Stimulated activated CD4-positive, alpha-beta T cell treated with anti-CD3 and anti-CD28 coated beads, Interleukin-15, amount 100 ng/mL, for 48 hours (primary cell): ENCODE results near the gene MLLT10.

Source experiments
- DNase-seq, 2 donors: peaks; one replicate each; pipeline ENCODE4 v3.0.0-alpha.2; 2020; ENCODE audit warnings: low read depth in 2 of 2

Gene MLLT10

DNA sequence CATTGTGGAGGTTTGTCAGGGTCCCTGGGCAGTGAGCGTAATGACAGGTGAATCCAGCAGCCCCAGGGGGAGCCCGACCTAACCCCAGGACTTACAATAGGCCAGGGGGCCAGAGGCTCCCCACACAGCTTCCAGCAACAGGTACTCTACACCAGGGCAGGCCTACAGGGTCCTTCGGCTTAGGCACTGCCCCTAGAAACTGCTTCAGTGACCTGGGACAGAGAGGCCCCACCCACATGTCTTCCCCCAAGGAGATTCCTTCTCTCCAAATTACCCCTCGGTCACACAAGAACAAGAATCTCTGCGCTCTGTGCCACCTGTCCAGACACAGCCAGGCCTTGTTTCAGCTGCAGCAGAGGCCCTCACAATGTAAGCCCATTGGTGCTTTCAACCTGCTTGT is 32.9 kb upstream of the MLLT10 start:
- DNase-seq = no peak

DNA sequence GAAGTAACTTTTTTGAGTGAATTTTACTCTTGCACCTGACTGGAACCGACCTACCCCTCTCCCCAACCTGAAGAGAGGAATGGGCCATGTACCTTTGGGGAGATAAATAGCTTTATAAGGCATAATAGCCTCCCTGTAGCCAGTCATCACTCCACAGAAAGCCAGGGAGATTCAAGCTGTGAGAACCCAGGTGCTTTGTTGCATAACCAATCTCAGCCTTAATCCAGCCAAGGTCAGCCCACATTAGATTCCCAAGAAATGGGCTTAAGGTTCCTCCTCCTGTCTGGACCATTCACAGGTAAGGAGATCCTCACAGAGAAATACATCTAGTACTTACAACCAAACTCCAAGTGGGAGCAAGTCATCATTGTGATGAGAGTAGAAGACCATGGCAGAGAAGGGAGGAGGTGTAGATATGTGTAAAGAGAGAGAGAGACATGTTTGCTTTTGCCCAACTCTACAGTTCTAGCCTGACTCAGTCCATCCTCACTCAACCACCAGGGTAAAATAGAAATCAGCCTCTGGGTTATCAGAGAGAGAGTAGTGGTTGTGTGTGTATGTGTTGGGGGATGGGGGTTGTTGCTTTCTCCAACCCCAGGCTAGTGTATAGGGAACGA is 32.2 kb upstream of the MLLT10 start:
- no peak for DNase-seq

DNA sequence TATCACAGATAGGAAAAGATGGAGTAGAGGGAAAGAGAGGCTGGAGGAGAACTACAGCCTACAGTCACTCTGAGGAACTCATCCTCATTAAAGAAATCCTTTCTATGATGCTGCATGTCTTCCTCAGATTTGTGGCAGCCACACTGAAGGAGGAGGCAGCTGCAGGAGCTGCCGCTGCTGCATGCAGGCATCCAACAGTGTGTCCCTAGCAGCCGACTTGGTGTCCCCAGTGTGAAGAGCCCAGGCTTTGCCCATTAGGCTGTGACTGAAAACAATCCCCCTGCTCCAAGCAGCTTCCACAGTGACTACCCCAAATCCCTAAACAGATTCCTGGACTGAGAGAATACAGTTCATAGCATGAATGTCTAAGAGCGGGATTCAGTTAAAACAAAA is 31.7 kb upstream of the MLLT10 start:
- no peak for DNase-seq

- DNase-seq = no peak
Measured at GRCh38 chr10:21503542-21503941, 30.5 kb upstream of the MLLT10 start.

DNA sequence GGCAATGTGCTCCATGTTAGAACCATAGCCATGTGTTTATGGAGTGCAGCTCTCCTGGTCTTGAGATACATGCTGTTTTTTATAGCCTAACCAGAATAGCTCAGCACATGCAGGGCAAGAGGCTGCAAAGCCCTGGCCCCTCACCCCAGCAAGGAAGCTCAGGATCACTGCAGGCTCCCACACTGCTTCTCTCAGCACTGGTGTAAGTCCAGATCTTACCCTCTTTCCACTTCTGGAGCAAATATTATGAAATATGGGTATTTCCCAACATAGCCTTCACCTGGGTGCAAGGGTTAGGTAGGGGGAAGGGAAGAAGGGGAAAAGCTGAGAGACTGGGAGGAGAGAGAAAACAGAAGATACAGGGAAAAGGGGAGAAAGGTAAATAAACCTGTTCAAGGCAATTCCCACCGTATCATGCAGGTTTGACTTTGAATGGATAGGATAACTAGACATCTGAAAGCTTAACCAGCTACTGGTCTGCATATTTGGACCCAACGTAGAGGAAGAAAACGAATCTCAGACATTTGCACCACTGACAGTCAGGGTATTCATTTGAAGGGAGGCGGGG is 28.2 kb upstream of the MLLT10 start:
- no peak for DNase-seq

GRCh38 chr10:21506351-21506750 is 27.7 kb upstream of the MLLT10 start:
- DNase-seq = no peak

- no peak for DNase-seq
Measured at GRCh38 chr10:21507150-21507549, 26.9 kb upstream of the MLLT10 start.

- DNase-seq = no peak
Measured at GRCh38 chr10:21508706-21509331, 25.2 kb upstream of the MLLT10 start.

- no peak for DNase-seq
Measured at GRCh38 chr10:21509341-21510240, 24.4 kb upstream of the MLLT10 start.

DNA sequence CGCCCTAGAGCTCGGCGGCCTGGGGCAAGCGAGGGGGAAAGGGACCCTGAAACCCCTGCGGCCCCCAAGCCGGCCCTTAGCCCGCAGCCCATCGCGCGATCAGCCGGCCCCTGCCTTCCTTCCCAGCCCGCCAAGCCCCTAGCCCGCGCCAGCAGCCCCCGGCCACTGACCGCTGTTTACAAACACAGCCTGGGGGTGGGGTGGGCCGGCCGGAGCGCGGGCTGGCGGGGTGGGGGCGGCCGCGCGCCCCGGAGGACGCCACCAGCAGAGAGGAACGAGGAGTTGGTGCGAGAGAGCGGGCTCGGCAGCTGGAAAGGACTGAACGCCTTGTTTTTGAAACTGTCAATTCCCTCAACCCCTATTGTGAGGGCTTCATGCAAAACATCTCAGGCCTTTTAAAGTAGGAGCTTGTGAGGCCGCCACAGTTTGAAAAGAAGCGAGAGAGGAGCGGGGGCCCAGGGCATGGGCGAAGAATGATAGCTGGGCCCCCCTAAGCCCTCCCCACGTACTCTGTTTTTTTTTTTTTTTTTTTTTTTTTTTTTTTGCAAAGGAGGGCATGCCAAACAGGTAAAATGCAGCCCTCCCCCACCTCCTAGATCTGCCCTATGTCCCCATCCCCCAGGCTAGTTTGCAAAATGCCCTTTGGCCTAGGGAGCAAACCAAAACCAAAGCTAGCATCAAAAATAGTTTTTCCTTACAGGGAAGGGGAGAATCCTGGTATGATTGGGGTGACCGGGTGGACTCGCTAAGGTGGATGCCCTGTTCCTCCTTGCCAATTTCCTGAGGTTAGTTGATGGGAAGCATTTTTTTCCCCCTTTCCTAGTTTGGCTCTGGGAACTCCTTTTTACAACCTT is 23.6 kb upstream of the MLLT10 start:
- no peak for DNase-seq

- no peak for DNase-seq
Measured at GRCh38 chr10:21511095-21511570, 22.9 kb upstream of the MLLT10 start.

- no peak for DNase-seq
Measured at GRCh38 chr10:21511946-21512572, 22.0 kb upstream of the MLLT10 start.

DNA sequence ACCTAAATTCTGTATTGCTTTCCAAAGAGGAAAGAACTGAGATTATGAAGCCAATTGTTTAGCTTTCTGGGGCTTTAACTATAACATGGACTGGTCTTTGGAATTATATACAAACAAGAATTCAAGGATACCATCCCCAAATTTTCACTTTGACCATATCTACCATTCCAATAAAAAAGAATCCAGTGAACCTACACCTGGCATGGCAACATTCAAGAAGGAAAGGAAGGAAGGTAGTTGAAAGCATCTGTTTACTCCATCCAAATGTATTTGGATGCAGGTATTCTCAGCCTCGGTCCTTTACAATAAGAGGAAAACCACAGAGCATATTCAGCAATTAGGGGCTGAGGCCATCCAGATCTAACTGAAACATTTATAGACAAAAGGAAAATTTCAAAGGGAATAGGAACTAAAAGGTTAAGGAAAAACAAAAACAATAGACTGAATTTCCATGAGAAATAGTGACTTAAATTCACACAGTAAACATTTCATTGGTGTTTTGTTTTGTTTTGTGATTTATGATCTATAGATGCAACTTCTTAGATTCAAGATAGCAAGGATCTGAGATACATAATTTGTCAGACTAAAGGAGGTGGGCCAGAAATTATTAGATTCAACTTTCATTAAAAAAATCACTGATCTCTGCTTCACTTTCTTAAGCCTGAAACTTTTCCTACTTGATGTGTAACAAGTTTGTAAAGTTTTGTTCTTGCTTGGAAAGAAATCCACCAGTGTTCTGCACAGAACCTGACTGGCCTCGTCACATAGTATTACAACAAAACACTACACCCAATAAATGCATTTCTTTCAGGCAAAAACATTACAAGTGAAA is 21.2 kb upstream of the MLLT10 start:
- DNase-seq = no peak

GRCh38 chr10:21513405-21513788 is 20.6 kb upstream of the MLLT10 start:
- no peak for DNase-seq

DNA sequence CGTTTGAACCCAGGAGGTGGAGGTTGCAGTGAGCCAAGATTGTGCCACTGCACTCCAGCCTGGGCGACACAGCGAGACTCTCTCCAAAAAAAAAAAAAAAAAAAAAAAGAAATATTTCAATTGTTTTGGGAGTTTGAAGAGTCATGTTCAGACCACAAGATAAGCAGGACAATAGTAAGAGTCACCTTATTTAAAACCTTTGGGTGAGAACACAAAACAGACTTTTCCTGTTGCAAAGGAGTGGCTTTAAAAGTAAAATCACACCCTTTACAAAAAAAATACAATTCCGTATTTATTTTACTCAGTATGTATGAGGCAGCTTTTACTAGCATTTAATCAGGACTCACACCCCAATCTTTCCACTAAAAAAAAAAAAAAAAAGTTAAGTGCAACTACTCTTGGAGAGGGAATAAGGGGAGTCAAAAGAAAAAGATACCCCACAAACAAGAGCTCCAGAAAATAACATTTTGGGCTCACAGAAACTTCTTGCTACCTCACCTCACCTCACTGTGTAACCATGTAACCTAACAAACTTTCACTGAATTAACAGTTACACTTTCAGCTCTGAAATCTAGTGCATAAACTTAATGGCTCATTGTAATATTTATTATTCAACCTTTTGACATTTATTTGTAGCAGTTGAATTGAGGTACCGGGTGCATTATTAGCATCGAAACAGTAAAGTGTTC is 19.8 kb upstream of the MLLT10 start:
- DNase-seq = no peak

DNA sequence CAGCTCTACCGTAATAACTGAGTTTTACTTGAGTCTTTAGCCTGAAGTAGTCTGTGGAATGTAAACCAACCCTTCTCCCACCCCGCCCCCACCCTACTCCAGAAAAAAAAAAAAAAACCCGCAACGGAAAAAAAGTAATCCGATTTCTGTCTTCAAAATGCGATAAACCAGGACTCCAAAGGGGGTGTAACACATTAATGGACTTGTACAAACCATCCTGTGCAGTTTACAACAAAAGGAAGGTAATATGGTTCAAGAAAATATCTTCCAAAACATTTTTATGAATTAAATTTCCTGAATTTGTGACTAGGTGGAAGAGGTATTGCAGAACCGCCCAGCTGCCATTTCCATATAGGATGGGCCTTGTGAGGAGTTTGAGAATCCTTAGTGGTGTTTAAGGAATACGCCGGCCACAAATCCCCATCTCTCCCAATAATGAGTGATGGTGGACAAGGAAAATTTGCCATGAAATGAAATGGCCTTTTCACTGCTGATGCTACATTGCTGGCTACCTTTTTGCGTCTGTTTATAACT is 19.1 kb upstream of the MLLT10 start:
- no peak for DNase-seq

DNA sequence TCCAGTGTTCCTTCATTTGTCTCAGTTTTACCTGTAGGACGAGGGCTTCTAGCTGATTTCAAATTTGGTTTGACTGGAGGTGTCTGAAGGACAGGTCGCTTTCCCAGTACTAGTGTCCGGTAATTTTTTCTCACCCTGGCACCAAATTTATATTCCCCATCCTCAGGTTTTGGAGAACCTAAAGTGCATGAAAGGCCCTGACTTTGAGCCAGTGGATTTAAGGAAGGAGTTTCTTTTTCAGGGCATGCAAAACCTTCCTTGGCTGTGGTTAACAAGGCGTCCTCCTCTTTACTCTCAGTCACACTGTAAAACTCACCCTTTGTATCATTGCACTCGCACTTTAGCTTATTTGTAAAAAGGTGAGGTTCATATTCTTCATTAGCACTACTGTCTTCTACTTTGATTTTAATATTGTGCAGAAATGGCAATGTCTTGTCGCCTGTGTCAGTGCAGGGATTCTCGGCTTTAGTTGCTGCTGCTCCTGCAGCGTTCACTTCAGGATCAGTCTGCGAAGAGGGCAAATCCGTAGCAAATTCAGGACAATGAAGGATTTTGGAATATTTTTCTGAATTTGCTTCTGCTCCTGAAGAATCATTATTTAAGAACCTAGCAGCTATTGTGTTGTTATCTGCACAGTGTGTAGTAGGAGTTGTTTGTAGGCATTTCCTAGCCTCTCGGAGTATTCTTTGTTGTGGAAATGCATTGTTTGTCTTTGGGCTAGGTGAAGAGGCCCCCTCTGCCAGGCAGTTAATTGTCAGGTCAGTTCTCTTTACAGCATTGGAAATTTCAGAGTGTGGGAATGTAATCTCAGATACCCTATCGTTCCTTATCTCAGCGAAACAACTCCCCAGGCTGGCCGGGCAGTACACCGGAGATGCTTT is 18.4 kb upstream of the MLLT10 start:
- DNase-seq = no peak
